Ramos (cell line): Measurements from ENCODE around the gene ARHGEF26.
"Not testable (repeated sequence)": the region's sequence is repeated elsewhere in the genome, so short reads cannot be mapped to it uniquely, and the experiment has no call there.

ENCODE experiments used
- in situ Hi-C: fragments of 300-500 bp; cut with MboI; formaldehyde crosslinking; loops from one replicate; pipeline ENCODE4 v1.14.3; 2022; ENCODE audit warnings: low sequenced_read_pairs; ENCODE audit not compliant: unreplicated experiment

Gene ARHGEF26, protein sequence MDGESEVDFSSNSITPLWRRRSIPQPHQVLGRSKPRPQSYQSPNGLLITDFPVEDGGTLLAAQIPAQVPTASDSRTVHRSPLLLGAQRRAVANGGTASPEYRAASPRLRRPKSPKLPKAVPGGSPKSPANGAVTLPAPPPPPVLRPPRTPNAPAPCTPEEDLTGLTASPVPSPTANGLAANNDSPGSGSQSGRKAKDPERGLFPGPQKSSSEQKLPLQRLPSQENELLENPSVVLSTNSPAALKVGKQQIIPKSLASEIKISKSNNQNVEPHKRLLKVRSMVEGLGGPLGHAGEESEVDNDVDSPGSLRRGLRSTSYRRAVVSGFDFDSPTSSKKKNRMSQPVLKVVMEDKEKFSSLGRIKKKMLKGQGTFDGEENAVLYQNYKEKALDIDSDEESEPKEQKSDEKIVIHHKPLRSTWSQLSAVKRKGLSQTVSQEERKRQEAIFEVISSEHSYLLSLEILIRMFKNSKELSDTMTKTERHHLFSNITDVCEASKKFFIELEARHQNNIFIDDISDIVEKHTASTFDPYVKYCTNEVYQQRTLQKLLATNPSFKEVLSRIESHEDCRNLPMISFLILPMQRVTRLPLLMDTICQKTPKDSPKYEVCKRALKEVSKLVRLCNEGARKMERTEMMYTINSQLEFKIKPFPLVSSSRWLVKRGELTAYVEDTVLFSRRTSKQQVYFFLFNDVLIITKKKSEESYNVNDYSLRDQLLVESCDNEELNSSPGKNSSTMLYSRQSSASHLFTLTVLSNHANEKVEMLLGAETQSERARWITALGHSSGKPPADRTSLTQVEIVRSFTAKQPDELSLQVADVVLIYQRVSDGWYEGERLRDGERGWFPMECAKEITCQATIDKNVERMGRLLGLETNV

DNA sequence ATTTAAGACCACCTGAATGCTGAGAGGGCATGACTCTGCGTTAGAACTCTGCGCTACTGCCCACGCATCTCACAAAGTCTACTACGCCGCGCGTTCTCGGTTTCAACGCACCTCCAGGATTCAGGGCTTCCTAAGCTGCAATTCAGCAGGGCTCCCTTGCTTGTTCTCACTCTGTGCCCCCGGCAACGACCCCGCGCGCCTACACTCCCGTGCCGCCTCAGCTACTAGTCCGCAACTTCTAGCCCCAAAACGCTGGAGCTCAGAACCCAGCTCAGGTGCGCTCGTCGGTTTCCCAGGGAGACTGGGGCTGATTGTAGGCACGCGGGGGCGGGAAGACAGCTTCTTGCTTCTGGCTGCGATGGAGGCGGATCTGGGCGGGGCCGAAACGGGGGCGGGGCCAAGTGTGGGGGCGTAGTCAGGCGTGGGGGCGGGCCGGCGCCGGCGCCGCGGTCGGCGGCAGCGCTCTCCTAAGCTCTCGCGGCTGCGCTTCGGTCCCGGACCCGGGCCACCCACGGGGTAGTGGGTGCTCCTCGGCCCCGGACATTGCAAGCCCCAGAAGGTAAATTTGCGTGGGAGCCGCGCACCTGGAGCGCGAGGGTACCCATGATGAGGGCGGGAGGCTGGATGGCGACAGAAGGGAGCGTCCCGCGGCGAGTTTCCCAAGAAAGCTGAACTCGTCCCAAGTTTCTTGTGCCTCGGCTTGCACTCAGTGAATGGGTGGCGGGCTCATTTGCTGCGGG lies at the start of gene ARHGEF26:
TSS of gene ARHGEF26 (plus strand) at position 430 of the 740 bp plus-strand sequence. CDS start 603 bp downstream, outside the sequence.
- in situ Hi-C loops: no loop called here

DNA sequence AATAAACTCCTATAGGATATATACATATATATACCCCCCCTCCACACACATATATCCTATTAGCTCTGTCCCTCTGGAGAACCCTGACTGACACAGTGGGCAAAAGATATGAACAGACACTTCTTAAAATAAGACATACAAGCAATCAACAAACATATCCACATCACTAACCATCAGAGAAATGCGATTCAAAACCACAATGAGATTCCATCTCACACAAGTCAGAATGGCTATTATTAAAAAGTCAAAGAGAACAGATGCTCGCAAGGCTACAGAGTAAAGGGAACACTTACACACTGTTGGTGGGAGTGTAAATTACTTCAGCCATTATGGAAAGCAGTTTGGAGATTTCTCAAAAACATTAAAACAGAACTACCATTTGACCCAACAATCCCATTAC lies 46.2 kb upstream of the ARHGEF26 start:
- in situ Hi-C loops: no loop called here

DNA sequence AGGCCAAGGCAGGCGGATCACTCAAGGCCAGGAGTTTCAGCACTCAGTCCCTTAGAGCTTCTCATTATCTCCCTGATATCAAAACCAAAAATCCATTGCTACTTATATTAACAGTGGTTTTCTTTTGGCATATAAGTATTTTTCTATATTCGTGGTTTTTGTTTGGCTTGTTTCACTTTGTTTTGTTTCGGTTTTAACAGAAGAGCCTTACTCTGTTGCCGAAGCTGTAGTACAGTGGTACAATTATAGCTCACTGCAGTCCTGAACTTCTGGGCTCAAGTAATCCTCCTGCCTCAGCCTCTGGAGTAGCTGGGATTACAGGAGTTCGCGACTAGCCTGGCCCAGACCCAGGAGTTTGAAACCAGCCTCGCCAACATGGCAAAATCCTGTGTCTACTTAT lies 42.5 kb upstream of the ARHGEF26 start:
- in situ Hi-C loops: no loop called here

DNA sequence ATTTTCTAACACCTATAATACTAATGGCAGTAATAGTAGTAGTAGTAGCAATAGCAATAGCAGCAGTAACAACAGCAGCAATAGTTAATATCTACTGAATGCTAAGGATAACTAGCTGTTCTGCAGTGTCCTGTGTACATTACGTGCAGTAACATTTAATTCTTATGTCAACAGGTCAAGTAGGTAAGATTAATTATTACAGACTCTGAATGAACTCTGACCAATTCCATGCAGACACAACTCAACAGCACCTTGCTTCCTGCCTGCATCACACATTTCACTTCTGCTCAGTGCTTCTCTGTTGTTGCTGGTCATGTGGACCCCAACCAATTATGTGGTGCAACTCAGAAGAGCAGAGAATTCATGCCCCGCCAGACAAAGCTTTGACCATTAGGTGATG lies 39.9 kb upstream of the ARHGEF26 start:
- in situ Hi-C loops: no loop called here

DNA sequence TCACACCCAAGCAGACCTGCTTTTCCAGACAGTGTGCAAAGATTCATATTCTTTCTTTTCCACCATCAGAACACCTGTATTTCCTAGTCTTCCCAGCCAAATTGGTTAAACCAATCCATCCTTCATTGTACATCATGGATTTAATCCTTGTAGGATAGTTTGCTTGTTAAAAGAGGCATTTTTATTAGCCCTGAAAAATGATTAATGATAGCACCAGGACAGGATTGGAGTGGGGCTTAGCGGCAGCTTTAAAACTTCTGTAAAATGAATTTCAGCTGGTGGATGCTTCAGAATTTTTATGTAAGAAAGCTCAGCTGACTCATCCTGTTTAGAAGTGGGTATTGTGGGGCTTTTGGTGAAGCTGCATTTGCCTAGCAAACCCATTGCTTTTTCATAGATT lies 36.1 kb upstream of the ARHGEF26 start:
- in situ Hi-C loops: no loop called here

DNA sequence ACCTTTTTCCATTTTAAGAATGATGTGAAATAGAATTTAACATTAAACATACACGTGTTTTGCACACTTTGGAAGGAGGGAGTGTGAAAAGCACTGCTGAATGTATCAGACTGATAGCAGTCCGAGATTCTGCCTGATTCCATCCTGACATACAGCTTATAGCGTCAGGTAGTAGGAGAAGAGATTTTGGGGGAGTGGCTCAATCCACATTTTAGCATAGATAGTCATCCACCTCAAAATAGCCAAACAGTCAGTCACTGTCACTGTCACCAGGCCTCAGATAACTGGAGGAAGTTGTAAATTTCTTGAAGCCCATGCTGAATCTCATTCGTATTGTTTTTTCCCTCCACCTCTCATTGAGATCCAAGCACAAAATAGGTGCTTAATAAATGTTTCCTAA lies 35.4 kb upstream of the ARHGEF26 start:
- in situ Hi-C loops: no loop called here

DNA sequence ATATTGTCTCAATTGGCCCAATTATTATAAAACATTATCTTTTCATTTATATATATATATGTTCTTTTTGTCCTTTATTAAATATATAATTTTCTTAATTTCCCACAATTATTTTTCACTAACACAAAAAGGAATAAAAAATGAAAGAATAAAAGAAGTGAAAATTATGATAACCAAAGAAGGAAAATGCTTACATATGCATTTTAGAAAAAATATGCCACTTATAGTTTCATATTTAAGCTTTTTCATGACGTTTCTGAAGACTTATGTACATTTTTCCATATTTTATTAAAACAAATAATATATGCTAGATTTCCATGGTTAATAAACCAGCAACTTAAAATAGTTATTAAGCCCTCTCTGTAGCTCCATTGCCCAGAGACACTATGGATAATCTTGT lies 34.9 kb upstream of the ARHGEF26 start:
- in situ Hi-C loops: no loop called here

DNA sequence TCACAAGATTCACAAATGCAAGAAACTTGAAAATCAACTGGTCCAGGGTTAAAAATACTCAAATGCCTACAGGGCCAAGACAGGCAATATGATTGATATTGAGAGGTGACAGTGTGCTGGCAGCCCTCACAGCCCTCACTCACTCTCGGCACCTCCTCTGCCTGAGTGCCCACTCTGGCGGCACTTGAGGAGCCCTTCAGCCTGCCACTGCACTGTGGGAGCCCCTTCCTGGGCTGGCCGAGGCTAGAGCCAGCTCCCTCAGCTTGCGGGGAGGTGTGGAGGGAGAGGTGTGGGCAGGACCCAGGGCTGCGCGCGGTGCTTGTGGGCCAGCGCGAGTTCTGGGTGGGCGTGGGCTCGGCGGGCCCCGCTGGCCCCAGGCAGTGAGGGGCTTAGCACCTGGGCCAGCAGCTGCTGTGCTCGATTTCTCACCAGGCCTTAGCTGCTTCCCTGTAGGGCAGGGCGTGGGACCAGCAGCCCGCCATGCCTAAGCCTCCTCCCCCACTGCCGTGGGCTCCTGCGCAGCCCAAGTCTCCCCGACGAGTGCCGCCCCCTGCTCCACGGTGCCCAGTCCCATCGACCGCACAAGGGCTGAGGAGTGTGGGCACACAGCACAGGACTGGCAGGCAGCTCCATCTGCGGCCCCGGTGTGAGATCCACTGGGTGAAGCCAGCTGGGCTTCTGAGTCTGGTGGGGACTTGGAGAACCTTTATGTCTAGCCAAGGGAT lies 33.3 kb upstream of the ARHGEF26 start:
- in situ Hi-C loops: not testable (repeated sequence)

DNA sequence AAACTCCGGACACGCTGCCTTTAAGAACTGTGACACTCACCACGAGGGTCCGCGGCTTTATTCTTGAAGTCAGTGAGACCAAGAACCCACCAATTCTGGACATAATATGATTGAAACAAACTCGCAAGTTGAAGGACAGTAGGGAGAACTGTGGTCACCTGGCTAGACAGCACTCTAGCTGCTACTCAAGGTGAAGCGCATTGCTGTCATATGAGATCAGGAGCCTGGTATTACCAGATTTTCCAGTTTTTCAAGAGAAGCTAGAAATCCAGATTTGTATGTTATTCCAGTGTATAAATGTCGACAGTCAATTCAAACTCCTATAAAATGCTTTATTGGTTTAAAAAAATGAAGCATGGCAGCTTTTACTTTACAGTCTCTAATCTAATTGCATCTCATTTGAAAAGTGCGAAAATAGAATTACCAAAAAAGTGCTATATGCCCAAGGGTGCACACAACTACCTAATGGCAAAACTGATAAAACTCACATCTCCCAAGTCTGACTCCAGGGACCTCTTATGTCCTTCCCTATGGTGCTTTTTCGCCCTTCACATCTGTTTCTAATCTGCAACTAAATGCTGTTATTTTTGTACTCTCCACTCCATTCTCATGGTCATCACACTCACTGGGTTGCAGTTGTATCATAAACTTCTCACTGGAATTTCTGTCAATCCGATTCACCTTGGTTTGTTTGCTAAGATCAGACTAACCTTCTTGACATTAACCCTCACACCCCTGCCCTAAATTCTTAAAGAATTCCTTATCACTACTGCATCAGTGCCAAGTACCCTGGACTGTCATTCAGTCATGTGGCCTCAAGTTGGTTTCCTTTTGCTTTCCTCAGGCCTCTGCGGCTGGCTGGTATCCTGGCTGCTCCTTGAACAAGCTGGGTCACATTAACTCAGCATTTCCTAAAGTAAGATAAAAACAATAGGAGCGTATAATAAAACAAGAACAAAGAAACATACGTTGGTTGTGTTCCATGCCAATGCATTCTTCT lies 31.5 kb upstream of the ARHGEF26 start:
- in situ Hi-C loops: no loop called here

DNA sequence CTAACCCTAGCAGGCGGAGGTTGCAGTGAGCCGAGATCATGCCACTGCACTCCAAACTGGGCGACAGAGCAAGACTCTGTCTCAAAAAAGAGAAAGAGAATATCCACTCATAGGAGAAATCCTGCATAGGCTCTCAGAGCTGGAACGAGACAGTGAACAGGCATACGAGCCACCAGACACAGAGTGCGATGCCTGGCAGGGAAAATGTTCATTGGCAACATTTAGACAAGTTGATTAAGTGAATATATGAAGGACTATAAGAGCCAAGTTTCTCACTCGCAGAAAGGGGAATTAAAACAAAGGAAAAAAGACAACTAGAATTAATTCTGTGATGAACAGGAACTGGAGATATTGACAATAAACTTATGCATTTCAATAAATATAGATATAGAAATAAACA lies 27.1 kb upstream of the ARHGEF26 start:
- in situ Hi-C loops: no loop called here

DNA sequence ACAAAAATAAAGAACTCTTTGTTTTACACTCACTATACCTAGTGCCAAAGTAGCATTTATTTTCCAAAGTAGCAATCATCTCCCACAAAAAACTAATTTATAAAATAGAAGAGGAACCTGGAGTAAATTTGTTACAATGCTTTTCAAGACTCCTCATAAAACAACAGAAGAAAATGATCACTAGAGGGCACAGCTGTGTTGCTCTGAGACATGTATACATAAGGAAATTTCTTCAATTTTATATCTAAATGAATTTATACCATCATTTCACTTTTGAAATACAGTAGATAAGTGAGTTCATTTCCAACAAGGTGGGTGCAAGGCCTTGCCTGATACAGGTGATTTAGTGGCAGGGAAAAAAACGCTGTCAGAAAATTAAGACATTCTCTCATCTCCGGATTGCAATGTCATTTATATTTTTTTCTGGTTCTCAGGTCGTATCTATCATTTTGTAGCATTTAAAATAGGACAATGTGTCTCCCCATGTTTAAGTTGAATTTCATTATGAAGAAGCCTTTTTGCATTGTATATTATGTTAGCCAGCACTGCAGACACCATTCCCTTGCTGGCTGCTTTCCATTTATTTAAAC lies 25.3 kb upstream of the ARHGEF26 start:
- in situ Hi-C loops: no loop called here

DNA sequence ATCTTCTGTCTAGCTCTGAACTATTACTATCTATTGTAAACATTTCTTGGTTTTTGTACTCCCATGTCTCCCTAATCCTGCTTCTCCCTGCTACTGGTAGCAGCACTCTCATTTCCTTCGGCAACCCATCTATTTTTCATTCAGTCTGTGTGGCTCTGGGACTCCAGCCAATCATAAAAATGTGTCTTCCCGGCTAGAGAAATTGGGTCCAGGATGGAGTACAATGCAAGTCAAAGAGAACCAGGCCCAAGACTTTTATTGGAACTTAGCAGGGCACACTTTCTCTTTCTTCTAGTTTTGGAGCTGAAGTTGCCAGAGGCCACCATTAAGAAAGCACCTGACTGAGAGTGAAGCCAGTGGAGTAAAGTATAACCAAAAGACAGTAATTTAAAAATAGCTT lies 22.8 kb upstream of the ARHGEF26 start:
- in situ Hi-C loops: no loop called here

DNA sequence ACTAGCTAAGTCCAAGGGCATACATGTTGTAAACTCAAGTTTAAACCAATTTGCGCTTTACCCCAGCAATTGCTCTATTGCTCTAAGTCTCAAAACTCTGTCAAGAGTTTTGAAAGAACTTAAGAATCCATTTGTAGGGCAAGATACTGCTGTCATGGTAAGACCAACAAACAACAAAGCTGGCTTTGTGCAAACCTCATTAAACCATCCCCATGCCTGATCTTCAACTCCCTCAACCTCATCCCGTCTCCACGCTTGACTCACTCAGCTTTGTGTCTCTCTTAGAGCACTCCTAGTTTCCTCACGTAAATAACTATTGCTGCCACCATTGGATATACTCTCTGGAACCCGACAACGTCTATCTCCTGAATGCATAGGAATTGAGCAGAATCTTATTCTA lies 20.6 kb upstream of the ARHGEF26 start:
- in situ Hi-C loops: no loop called here

DNA sequence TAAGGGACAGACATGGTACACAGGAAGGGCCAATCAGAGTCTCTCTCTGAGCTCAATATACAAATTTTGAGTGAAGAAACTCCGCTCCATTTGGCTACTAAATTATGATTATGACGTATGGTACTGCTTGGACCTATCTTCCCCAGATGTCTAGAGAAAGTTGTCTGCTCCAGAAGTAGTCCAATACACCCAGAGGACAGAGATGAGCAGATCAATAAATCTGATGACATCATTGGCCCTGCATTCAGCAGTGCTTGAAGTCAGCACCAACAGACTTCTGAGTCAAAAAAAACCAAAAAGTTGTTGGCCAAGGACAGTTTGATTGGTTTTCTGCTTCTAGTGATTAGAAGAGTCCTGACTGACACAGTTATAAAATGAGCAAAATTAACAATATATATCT lies 19.9 kb upstream of the ARHGEF26 start:
- in situ Hi-C loops: no loop called here

DNA sequence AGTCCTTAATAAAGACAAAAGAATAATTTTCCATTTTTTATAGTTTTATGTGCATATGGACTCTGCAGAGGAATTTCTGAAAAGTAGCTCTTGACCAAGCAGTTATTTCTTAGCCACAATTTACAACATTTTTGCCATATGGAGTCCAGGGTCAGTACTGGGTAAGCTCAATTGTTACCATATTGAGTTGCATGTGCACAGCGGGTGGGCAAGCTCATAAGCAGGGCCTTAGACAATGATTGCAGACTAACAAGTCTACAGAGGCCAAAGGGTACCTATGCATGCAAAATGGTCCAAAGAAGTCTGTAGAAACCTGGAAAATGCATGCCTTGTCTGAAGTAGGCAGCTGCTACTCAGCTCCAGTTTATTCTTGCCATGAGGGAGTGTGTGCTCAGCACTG lies 19.0 kb upstream of the ARHGEF26 start:
- in situ Hi-C loops: no loop called here

DNA sequence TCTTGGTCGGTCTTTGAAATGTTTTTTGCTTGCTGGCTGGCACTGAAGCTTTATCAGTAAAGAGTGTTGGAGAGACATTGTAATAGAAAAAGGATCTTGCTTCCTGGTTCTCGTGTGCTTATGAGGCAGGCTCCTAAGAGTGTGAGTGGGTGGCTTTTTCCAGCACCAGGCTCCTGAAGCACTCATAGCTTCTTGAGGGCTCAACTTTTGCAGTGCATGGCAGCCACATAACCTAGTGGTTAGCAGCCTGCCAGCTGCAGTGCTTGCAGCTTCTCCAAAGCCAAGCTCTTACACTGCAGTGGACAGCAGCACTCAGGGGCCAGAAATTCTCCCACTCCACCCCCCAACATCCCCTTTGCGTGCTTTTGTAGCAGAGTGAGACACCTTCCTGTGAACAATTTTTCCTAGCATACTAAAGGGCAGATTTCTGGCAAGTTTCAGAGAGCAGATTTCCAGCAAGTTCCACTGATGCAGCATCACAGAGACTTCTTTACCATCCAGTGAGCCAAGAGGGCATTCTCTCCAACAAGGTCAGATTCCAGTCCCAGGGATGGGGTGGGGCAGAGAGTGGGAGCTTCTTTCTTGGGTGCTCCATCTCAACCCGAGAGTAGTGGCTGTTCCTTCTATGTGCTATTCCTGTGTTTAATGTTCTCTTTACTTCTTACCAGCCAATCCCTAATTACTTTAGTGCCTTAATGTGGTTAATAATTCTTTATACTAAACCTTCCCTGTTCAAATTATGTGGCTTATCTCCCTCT lies 15.8 kb upstream of the ARHGEF26 start:
- in situ Hi-C loops: no loop called here

DNA sequence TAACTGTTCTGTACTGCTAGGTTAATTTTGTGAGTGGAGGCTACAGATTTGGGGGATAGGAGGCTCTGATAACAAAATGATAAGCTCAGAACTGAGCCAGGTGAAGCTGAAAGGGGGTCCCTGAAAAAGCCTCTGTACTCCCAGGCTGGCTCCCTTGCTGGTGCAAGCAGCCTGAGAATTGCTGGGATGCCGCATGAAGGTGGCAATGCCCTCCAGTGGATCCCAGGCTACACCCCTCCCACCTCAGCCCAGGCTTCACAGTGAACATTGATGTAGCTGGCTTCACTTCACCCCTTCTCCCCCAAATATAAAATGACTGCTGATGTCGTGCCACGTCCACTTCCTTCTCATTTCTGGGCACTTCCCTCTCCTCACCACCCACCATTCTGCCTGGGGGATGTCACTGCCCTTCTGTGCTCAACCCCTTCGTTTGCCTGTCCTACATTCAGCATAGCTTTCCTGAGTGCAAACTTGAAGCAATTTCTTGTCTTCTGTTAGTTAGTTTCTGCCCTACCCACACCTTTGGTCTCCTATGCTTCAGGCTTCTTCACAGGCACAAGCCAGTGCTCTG lies 9.7 kb upstream of the ARHGEF26 start:
- in situ Hi-C loops: no loop called here
